K562 (cell line): Measurements from ENCODE around the gene CDNF. TPM values are rescaled to one million over a fixed set of nuclear protein-coding genes. Genes with fewer than 3 reads are reported as not detected.
A peak's percentile ranks its signal among the peaks of the same experiment; 100 is the strongest.

ENCODE experiments used
- BCOR ChIP-seq: fragments of 450-650 bp; IDR thresholded peaks from 2 replicates; pipeline ENCODE4 v1.6.1; 2016
- COPS2 ChIP-seq: fragments of 450-650 bp; conservative IDR thresholded peaks from 2 replicates; pipeline ENCODE4 v1.6.1; 2016; ENCODE audit warnings: mild to moderate bottlenecking, moderate library complexity
- CREB3L1 ChIP-seq: fragments of 450-650 bp; IDR thresholded peaks from 2 replicates; pipeline ENCODE4 v1.6.1; 2014; ENCODE audit warnings: low read depth, mild to moderate bottlenecking, moderate library complexity, borderline replicate concordance
- CREB5 ChIP-seq: fragments of 250-450 bp; sonication (Bioruptor Pico); IDR thresholded peaks from 2 replicates; pipeline ENCODE4 v1.5.0; 2020; ENCODE audit warnings: mild to moderate bottlenecking
- ERF ChIP-seq: fragments of 450-650 bp; formaldehyde crosslinking; IDR thresholded peaks from 2 replicates; pipeline ENCODE4 v1.4.0; 2020; ENCODE audit warnings: mild to moderate bottlenecking, mixed read lengths
- GABPB1 ChIP-seq: sonication (generic); formaldehyde crosslinking; IDR thresholded peaks from 2 replicates; pipeline ENCODE4 v1.8.0; 2022; ENCODE audit warnings: mild to moderate bottlenecking, missing genetic modification reagents
- HCFC1 ChIP-seq: IDR thresholded peaks from 2 replicates; pipeline ENCODE4 v1.6.1; 2012; ENCODE audit warnings: low read depth, low read length, improper control_type of control experiment
- HMG20A ChIP-seq: fragments of 450-650 bp; formaldehyde crosslinking; conservative IDR thresholded peaks from 2 replicates; pipeline ENCODE4 v1.4.0; 2020; ENCODE audit warnings: mild to moderate bottlenecking, mixed read lengths
- HNRNPK ChIP-seq: fragments of 200-400 bp; formaldehyde crosslinking; IDR thresholded peaks from one replicate; pipeline ENCODE4 v1.6.1; 2018; ENCODE audit warnings: mild to moderate bottlenecking, low read depth, low read length; ENCODE audit not compliant: poor library complexity, severe bottlenecking
- MAFG ChIP-seq: fragments of 450-650 bp; conservative IDR thresholded peaks from 2 replicates; pipeline ENCODE4 v1.6.1; 2016; ENCODE audit warnings: missing genetic modification characterization, missing compliant biosample characterization
- MNT ChIP-seq, 2 experiments: fragments of 450-650 bp; conservative IDR thresholded peaks; 2 replicates each; pipeline ENCODE4 v1.6.1; 2017; ENCODE audit warnings: mild to moderate bottlenecking in 2 of 2, moderate library complexity in 2 of 2
- NCOA6 ChIP-seq: fragments of 450-650 bp; IDR thresholded peaks from 2 replicates; pipeline ENCODE4 v1.6.1; 2017; ENCODE audit warnings: mild to moderate bottlenecking
- NR2C2 ChIP-seq, 2 experiments: fragments of 200-800 bp in 1 of 2; sonication (Bioruptor generic) in 1 of 2; sonication (generic) in 1 of 2; formaldehyde crosslinking in 1 of 2; IDR thresholded peaks; 2 replicates each; pipeline versions ENCODE4 v1.6.1 to v1.8.0; 2016 to 2022; ENCODE audit warnings: mild to moderate bottlenecking in 1 of 2, missing compliant biosample characterization in 1 of 2, missing genetic modification characterization in 1 of 2, missing genetic modification reagents in 1 of 2
- OTX1 ChIP-seq: fragments of 450-650 bp; formaldehyde crosslinking; IDR thresholded peaks from 2 replicates; pipeline ENCODE4 v1.4.0; 2022; ENCODE audit warnings: mild to moderate bottlenecking
- PURB ChIP-seq: sonication (generic); formaldehyde crosslinking; IDR thresholded peaks from 2 replicates; pipeline ENCODE4 v1.9.0; 2021; ENCODE audit warnings: low read depth, mild to moderate bottlenecking, missing genetic modification reagents
- SIX5 ChIP-seq, 2 experiments: IDR thresholded peaks; 2 replicates each; pipeline ENCODE4 v1.6.1; 2011; ENCODE audit warnings: low read length in 2 of 2, borderline replicate concordance in 1 of 2, low read depth in 1 of 2, mild to moderate bottlenecking in 1 of 2, moderate library complexity in 1 of 2; ENCODE audit not compliant: insufficient read depth in 1 of 2
- TAF1 ChIP-seq: IDR thresholded peaks from 2 replicates; pipeline ENCODE4 v1.6.1; 2011; ENCODE audit warnings: mild to moderate bottlenecking, low read length, moderate library complexity; ENCODE audit not compliant: insufficient read depth, control insufficient read depth, severe bottlenecking; ENCODE audit errors: extremely low read depth
- TBL1XR1 ChIP-seq, 2 experiments: IDR thresholded peaks; 2 replicates each; pipeline ENCODE4 v1.6.1; 2012; ENCODE audit warnings: improper control_type of control experiment in 2 of 2, low read length in 2 of 2, mild to moderate bottlenecking in 1 of 2
- YY1 ChIP-seq, 3 experiments: IDR thresholded peaks; 2 replicates each; pipeline ENCODE4 v1.6.1; 2011; ENCODE audit warnings: low read length in 2 of 3, mild to moderate bottlenecking in 2 of 3, moderate library complexity in 2 of 3, borderline replicate concordance in 1 of 3, control low read depth in 1 of 3, low read depth in 1 of 3; ENCODE audit not compliant: insufficient read depth in 3 of 3, insufficient replicate concordance in 2 of 3, control insufficient read depth in 1 of 3, insufficient read length in 1 of 3; ENCODE audit errors: extremely low read depth in 1 of 3
- ZNF143 ChIP-seq: sonication (generic); formaldehyde crosslinking; IDR thresholded peaks from 2 replicates; pipeline ENCODE4 v1.9.0; 2022; ENCODE audit warnings: mild to moderate bottlenecking, missing genetic modification reagents
- ZNF511 ChIP-seq: sonication (generic); formaldehyde crosslinking; IDR thresholded peaks from 2 replicates; pipeline ENCODE4 v1.8.0; 2022; ENCODE audit warnings: mild to moderate bottlenecking, missing genetic modification reagents
- polyA plus RNA-seq, 8 experiments: library from polyadenylated mRNA; depleted of rRNA in 4 of 8; stranded (reverse) in 5 of 8; unstranded in 3 of 8; fragments of >200 nt; fragmentation: Nextera tagmentation in 2 of 8; fragmentation: Illumina TruSeq in 1 of 8; extraction: Ambion mirVana in 2 of 8; extraction: Trizol in 1 of 8; gene quantifications; 2 replicates each; pipeline versions ENCODE4 v1.2.1 to v1.2.3, GENCODE V29; 2011 to 2014; ENCODE audit warnings: inconsistent platforms in 1 of 8, missing spikeins in 1 of 8
- total RNA-seq, 7 experiments: library from RNA; depleted of rRNA in 6 of 7; stranded (reverse); fragments of >200 nt in 6 of 7; fragmentation: Illumina TruSeq in 2 of 7; extraction: Trizol in 2 of 7; gene quantifications; 2 replicates each; pipeline versions ENCODE4 v1.2.1 to v1.2.3, GENCODE V29; 2011 to 2021; ENCODE audit warnings: low replicate concordance in 1 of 7

CDNF gene
- total and polyA plus RNA-seq, 9 of the 15 experiments (the other 6 are each of a cell fraction or from before 2014, with no cell fraction given) = 0.18 to 1.6 (median 0.61) TPM

GRCh38 chr10:14878266-14879123 lies 40.7 kb upstream of the CDNF start, which contains the start of gene SUV39H2 (continued):
- TF ChIP-seq ERF (0 out of 2 replicates have a peak, but pooled peaks have one; percentile 8), BCOR (0 out of 2 replicates have a peak, but pooled peaks have one; percentile 48), YY1 (IDR thresholded peaks at IDR 0.05; ENCODE audit: borderline replicate concordance in 1 of 3, control insufficient read depth in 1 of 3, extremely low read depth in 1 of 3, insufficient read depth in 3 of 3, insufficient read length in 1 of 3, insufficient replicate concordance in 2 of 3, low read depth in 1 of 3, low read length in 2 of 3) (peak; percentile 77 to 96 (median 94)), TBL1XR1 (IDR thresholded peaks at IDR 0.05; ENCODE audit: low read length in 2 of 2) (no peak), ZNF143 (CRISPR knock-in tag) (no peak), HMG20A (CRISPR knock-in tag) (no peak), MAFG (no peak), COPS2 (no peak), ZNF511 (CRISPR knock-in tag) (peak; percentile 79), OTX1 (CRISPR knock-in tag) (no peak), GABPB1 (peak; percentile 76), SIX5 (IDR thresholded peaks at IDR 0.05; ENCODE audit: borderline replicate concordance in 1 of 2, insufficient read depth in 1 of 2, low read depth in 1 of 2, low read length in 2 of 2) (no peak), MNT (conservative IDR thresholded peaks at IDR 0.05) (peak; percentile 92 to 95), CREB5 (CRISPR knock-in tag) (0 out of 2 replicates have a peak, but pooled peaks have one; percentile 46), PURB (no peak), CREB3L1 (peak; percentile 47; the same call in 1 of the 2 replicates), HNRNPK (peak; percentile 73), TAF1 (peak; percentile 92), NCOA6 (no peak), NR2C2 (CRISPR knock-in tag; IDR thresholded peaks at IDR 0.05) (no peak), NR2C2 (tag; IDR thresholded peaks at IDR 0.05) (0 out of 2 replicates have a peak, but pooled peaks have one; percentile 21), HCFC1 (no peak; the same call in 1 of the 2 replicates)
